NCI-H1105 (cell line): Measurements from ENCODE around the gene TMEM117.

Experiments
- DNase-seq: peaks from one replicate; lab custom pipeline; 2025; lab: John Stamatoyannopoulos, UW

The TMEM117 gene

GRCh38 chr12:44379831-44380230 lies 544.0 kb downstream of the TMEM117 start:
- DNase-seq = no peak

- no peak for DNase-seq
Measured at GRCh38 chr12:44380861-44381260, 545.0 kb downstream of the TMEM117 start.

GRCh38 chr12:44381341-44381740 lies 545.5 kb downstream of the TMEM117 start:
- no peak for DNase-seq

- no peak for DNase-seq
Measured at GRCh38 chr12:44384136-44384535, 548.3 kb downstream of the TMEM117 start.

DNA sequence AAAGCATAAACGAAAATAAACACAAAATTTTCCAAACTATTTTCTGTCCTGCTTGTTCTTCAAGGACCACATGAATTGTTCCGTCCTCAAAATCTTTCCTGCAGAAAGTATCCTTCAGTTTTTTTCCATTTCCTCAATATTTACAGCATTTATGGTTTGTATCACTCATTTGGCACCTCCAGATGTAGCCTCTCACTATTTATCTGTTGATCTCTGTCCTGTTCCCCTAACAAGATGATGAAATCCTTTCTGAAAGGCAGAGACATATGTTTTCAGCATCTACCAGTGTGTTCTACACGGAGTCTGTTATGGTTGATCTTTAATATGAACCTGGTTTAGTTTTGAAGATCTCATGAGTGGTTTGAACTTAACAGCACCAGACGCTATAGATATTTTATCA lies 550.1 kb downstream of the TMEM117 start:
- DNase-seq = no peak

DNA sequence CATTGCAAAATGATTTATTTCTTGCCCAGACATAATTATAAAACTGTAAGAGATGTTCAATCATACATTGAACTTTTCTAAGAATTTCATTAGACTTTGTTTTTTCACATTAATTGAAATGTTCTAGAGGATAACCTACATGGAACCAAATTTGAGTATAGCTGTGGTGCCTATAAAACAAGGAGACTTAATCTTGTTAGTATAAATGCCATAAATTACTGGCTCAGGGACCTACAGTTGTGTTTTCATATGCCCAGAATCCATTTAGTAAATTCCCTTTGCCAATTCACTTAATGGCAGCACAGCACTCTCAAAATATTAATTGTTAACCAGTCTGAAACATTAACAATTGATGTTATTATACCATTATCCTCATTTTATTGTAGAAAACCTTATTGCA lies 551.7 kb downstream of the TMEM117 start:
- DNase-seq = peak; percentile 44

GRCh38 chr12:44389038-44389437 lies 553.2 kb downstream of the TMEM117 start:
- DNase-seq = no peak

DNA sequence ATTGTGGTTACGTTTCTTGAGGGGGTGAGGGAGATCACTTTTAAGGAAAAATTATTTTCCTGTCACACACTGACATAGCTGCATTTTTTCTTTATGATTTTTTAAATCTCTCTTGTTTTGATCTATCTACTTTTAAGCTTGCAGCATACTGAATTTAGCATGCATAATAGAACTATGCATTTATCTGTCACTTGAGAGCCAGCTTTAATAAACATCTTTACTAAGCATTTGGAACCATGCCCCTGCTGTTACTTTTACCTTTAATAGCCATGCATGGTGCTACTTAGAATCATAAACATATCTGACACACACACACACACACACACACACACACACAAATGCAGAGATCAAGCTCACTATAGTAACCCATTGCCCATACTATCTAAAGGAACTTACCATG lies 554.0 kb downstream of the TMEM117 start:
- DNase-seq = peak; percentile 48

DNA sequence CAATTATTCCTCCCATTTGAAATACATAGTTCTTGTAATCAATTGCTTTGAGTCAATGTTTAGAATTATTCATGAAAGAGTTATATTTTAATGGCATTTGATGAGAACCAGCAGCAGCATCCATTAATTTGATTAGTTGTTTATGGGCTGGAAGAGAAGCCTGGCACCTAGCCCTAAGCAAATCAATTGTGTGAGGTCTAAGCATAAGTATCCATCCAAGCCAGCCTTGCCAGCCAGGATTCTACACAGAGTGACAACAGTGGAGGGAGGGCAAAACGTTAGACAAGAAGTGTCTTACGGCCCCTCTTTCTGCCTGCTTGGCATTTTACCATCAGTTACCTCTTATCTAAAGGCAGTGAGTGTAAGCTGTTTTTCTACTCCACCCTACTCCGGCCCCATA lies 561.8 kb downstream of the TMEM117 start:
- no peak for DNase-seq

GRCh38 chr12:44403185-44403584 lies 567.3 kb downstream of the TMEM117 start:
- no peak for DNase-seq

GRCh38 chr12:44405297-44405696 lies 569.4 kb downstream of the TMEM117 start:
- no peak for DNase-seq

- no peak for DNase-seq
Measured at GRCh38 chr12:44422559-44422958, 586.7 kb downstream of the TMEM117 start.

DNA sequence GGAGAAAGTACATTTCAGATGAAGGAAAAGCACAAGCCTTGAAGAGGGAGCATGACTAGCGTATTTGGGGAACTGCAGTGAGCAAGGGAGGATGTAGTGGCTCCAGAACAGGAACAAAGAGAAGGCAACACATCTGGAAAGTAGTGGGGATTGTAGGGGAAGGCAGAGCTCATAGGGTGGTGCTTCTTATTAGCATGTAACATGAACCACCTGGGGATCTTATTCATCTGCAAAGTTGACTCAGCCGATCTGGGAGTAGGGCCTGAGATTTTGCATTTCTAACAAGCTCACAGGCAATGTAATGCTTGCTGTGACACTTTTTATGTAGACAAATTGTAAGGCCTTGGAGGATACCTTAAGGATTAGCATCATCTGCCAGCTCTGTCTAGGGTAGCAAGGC lies 592.9 kb downstream of the TMEM117 start:
- DNase-seq = no peak

DNA sequence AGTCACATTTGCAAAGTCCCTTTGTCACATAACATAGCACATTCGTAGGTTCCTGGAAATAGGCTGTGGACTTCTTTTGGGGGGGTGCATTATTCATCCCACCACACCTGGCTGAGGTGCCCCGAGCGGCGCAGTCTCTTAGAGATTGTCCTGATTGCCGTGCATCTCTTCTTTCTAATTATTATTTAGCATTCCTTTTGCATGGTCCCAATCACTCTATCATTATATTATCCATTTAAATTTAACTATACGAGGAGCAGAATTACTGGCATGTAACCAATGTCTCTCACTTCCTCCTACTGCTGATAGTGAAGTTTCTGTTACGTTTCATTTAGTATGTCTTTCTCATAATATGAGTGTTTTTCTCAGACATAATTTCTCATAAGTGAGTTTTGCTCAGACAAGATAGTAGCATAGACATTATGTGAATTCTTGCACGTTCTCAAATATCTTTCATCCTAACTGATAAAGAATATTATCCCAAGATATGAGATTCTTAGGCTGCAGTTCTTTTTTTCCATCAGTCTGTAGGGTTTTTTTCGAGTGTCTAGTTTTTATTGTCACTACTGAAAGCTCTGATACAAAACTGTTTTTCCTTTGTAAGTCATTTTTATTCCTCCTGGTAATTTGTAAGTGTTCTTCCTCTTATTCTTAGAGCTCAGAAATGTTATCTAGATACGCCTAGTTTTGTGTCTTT lies 595.9 kb downstream of the TMEM117 start:
- no peak for DNase-seq

DNA sequence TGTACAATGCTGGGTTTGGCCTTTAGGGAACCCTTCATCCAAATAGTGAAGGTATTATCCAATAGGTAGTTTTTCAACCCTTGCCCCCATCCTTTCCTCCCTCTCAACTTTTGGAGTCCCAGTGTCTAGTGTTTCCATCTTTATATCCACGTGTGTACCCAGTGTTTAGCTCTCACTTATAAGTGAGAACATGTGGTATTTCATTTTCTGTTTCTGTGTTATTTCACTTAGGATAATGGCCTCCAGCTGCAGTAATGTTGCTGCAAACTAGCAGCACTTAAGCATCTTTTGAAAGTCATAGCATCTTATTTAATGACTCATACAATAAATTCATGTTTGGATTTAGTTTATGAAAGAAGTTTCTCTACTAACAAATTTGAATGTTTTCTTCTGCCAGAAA lies 597.8 kb downstream of the TMEM117 start:
- no peak for DNase-seq

- DNase-seq = no peak
Measured at GRCh38 chr12:44436756-44437155, 600.9 kb downstream of the TMEM117 start.
